ENCODE data around the gene CCR6. TPM values are rescaled to one million over a fixed set of nuclear protein-coding genes. Genes with fewer than 3 reads are reported as not detected.

The CCR6 gene
- total RNA-seq, 1 donor from 2014 or later, result not detected

DNA sequence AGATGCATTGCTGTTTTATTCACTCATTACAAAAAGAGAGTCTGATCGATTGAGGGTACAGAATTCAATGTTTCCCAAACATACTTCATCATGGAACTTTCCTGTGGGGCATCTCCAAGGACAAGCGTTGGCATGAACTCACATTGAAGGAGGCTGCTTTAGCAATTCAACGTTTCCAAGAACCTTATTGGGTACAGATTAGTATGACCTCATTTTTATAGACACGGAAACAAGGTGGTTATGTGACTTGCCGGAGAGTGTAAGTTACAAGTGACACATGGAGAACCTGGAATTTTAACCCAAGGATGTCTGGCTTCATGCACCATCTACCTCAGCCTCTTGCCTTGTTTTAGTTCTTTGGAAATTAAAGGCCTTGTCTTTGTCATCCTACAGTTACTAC lies 26.1 kb downstream of the CCR6 start:
- TF ChIP-seq, protein P1, sequence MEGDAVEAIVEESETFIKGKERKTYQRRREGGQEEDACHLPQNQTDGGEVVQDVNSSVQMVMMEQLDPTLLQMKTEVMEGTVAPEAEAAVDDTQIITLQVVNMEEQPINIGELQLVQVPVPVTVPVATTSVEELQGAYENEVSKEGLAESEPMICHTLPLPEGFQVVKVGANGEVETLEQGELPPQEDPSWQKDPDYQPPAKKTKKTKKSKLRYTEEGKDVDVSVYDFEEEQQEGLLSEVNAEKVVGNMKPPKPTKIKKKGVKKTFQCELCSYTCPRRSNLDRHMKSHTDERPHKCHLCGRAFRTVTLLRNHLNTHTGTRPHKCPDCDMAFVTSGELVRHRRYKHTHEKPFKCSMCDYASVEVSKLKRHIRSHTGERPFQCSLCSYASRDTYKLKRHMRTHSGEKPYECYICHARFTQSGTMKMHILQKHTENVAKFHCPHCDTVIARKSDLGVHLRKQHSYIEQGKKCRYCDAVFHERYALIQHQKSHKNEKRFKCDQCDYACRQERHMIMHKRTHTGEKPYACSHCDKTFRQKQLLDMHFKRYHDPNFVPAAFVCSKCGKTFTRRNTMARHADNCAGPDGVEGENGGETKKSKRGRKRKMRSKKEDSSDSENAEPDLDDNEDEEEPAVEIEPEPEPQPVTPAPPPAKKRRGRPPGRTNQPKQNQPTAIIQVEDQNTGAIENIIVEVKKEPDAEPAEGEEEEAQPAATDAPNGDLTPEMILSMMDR (IDR thresholded peaks at IDR 0.05; ENCODE audit: unreplicated experiment), result no peak
- Mint-ChIP-seq H3K27me3 (ENCODE audit: unreplicated experiment) (peaks cover 8% of the 10 kb centered on the region), H3K36me3 (ENCODE audit: low read depth, unreplicated experiment) (no peaks in the 10 kb centered on the region), H3K27ac (ENCODE audit: unreplicated experiment) (no peak overlapping the region), H3K4me1 (ENCODE audit: unreplicated experiment) (peaks cover 17% of the 10 kb centered on the region), H3K4me3 (ENCODE audit: unreplicated experiment) (no peak overlapping the region), H3K9me3 (ENCODE audit: unreplicated experiment) (no peaks in the 10 kb centered on the region)
- DNase-seq (ENCODE audit: low spot score), result no peak

DNA sequence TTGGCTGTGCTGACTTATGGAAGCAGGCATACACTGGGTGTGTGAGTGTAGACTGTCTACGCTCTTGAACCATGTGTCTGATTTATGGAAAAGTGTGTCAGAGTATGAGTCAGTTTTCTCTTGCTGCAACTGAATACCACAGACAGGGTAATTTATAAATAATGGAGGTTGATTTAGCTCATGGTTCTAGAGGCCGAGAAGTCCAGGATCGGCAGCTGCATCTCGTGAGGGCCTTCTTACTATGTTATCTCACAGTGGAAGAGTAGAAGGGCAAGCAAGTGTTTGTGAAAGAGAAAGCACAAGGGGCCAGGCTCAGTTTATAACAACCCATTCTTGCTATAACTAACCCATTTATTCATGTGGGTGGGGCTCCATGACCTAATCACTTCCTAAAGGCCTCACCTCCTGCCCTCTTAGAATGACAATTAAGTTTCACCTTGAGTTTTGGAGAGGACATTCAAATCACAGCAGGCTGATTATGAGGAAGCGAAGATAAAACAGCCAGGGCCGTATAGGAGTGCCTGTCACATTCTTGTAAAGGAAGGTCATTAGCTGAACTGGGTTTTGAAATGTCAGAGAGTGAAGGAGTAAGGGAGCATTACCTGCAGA lies 28.1 kb downstream of the CCR6 start:
- Mint-ChIP-seq H3K27me3 (ENCODE audit: unreplicated experiment) (peaks cover 5% of the 10 kb centered on the region), H3K36me3 (ENCODE audit: low read depth, unreplicated experiment) (no peaks in the 10 kb centered on the region), H3K9me3 (ENCODE audit: unreplicated experiment) (no peaks in the 10 kb centered on the region), H3K4me3 (ENCODE audit: unreplicated experiment) (no peak overlapping the region), H3K4me1 (ENCODE audit: unreplicated experiment) (peaks cover 19% of the 10 kb centered on the region), H3K27ac (ENCODE audit: unreplicated experiment) (no peak overlapping the region)
- TF ChIP-seq, protein P1 (IDR thresholded peaks at IDR 0.05; ENCODE audit: unreplicated experiment), result no peak
- no peak for DNase-seq (ENCODE audit: low spot score)

DNA sequence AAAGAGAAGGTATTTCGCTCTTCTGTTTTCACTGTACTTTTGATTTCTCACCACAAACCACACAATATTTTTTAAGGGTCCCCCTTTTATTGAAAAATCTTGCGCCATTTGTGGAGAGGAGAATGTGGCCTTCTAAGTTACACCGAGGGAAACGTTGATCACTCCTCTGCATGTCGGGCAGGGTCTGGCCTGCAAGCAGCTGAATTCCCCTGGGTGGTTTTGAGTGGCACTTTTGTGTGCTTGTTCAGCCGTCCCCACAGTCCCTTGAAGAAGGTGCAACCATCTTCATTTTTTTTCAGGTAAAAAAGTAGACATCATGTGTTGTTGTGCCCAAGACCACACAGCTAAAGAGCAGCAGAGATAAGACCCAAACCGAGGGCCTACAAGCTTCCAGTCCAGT lies 28.8 kb downstream of the CCR6 start:
- H3K27me3 Mint-ChIP-seq (ENCODE audit: unreplicated experiment), result peaks cover 4% of the 10 kb centered on the region
- DNase-seq (ENCODE audit: low spot score), result no peak
- H3K4me3 Mint-ChIP-seq (ENCODE audit: unreplicated experiment), result no peak overlapping the region
- no peak overlapping the region for H3K27ac Mint-ChIP-seq (ENCODE audit: unreplicated experiment)
- no peaks in the 10 kb centered on the region for H3K9me3 Mint-ChIP-seq (ENCODE audit: unreplicated experiment)
- H3K4me1 Mint-ChIP-seq (ENCODE audit: unreplicated experiment), result peaks cover 17% of the 10 kb centered on the region
- no peaks in the 10 kb centered on the region for H3K36me3 Mint-ChIP-seq (ENCODE audit: low read depth, unreplicated experiment)
- TF ChIP-seq, protein P1 (IDR thresholded peaks at IDR 0.05; ENCODE audit: unreplicated experiment), result no peak

GRCh38 chr6:167152862-167153261 lies 30.0 kb downstream of the CCR6 start:
- Mint-ChIP-seq H3K4me3 (ENCODE audit: unreplicated experiment) (no peak overlapping the region), H3K9me3 (ENCODE audit: unreplicated experiment) (no peaks in the 10 kb centered on the region), H3K36me3 (ENCODE audit: low read depth, unreplicated experiment) (no peaks in the 10 kb centered on the region), H3K27me3 (ENCODE audit: unreplicated experiment) (peaks cover 2% of the 10 kb centered on the region), H3K27ac (ENCODE audit: unreplicated experiment) (no peak overlapping the region), H3K4me1 (ENCODE audit: unreplicated experiment) (peaks cover 13% of the 10 kb centered on the region)
- no peak for DNase-seq (ENCODE audit: low spot score)
- TF ChIP-seq, protein P1 (IDR thresholded peaks at IDR 0.05; ENCODE audit: unreplicated experiment), result no peak

- peaks cover 13% of the 10 kb centered on the region for H3K4me1 Mint-ChIP-seq (ENCODE audit: unreplicated experiment)
- no peaks in the 10 kb centered on the region for H3K9me3 Mint-ChIP-seq (ENCODE audit: unreplicated experiment)
- no peak overlapping the region for H3K4me3 Mint-ChIP-seq (ENCODE audit: unreplicated experiment)
- peaks cover 2% of the 10 kb centered on the region for H3K27me3 Mint-ChIP-seq (ENCODE audit: unreplicated experiment)
- H3K27ac Mint-ChIP-seq (ENCODE audit: unreplicated experiment), result no peak overlapping the region
- no peaks in the 10 kb centered on the region for H3K36me3 Mint-ChIP-seq (ENCODE audit: low read depth, unreplicated experiment)
- DNase-seq (ENCODE audit: low spot score), result no peak
- TF ChIP-seq, protein P1 (IDR thresholded peaks at IDR 0.05; ENCODE audit: unreplicated experiment), result no peak
Measured at GRCh38 chr6:167153521-167153959, 30.6 kb downstream of the CCR6 start.

Data from endothelial cell (in vitro differentiated cells).